SK-N-SH (cell line): ENCODE data around the gene TUBA4A.

Source experiments
- CTCF ChIP-seq: fragments of 200-600 bp; sonication (generic); IDR thresholded peaks from 2 replicates; pipeline ENCODE4 v1.6.1; 2017; ENCODE audit warnings: antibody characterized with exemption, mild to moderate bottlenecking, moderate library complexity
- EP300 ChIP-seq, 2 experiments: IDR thresholded peaks; 2 replicates each; pipeline versions ENCODE4 v1.4.0 to v1.6.1; 2012; ENCODE audit warnings: borderline replicate concordance in 1 of 2, low read depth in 1 of 2, low read length in 1 of 2
- FOSL2 ChIP-seq: IDR thresholded peaks from 2 replicates; pipeline ENCODE4 v1.4.0; 2012; ENCODE audit warnings: low read depth, mild to moderate bottlenecking, moderate library complexity, borderline replicate concordance
- FOXJ3 ChIP-seq: sonication (generic); formaldehyde crosslinking; IDR thresholded peaks from 2 replicates; pipeline ENCODE4 v1.5.1; 2020; ENCODE audit warnings: mild to moderate bottlenecking, missing genetic modification reagents
- NRF1 ChIP-seq: IDR thresholded peaks from 2 replicates; pipeline ENCODE4 v1.6.1; 2012; ENCODE audit warnings: low read depth, mild to moderate bottlenecking, low read length
- POLR2AphosphoS5 ChIP-seq: IDR thresholded peaks from 2 replicates; pipeline ENCODE4 v1.6.1; 2012; ENCODE audit warnings: low read depth, low read length
- SIN3A ChIP-seq: IDR thresholded peaks from 2 replicates; pipeline ENCODE4 v1.6.1; 2012; ENCODE audit warnings: low read depth, mild to moderate bottlenecking, low read length, moderate library complexity, borderline replicate concordance
- TAF1 ChIP-seq: IDR thresholded peaks from 2 replicates; pipeline ENCODE4 v1.6.1; 2012; ENCODE audit warnings: low read depth, mild to moderate bottlenecking, low read length, moderate library complexity, borderline replicate concordance
- USF2 ChIP-seq: fragments of 150-350 bp; IDR thresholded peaks from 2 replicates; pipeline ENCODE4 v1.6.1; 2017; ENCODE audit warnings: antibody characterized with exemption, low read length, low read depth, borderline replicate concordance

- TF ChIP-seq FOXJ3 (CRISPR knock-in tag) (no peak), NRF1 (no peak), FOSL2 (no peak), CTCF (no peak), POLR2AphosphoS5 (no peak), SIN3A (no peak), USF2 (no peak), TAF1 (no peak), EP300 (IDR thresholded peaks at IDR 0.05; ENCODE audit: borderline replicate concordance in 1 of 2, low read depth in 1 of 2, low read length in 1 of 2) (no peak)
These were observed 14.6 kb upstream of the TUBA4A start for GRCh38 chr2:219268294-219268693.
